Body of pancreas (tissue), 4 donors: ENCODE data around the gene DNAJC8. TPM values are rescaled to one million over a fixed set of nuclear protein-coding genes. Genes with fewer than 3 reads are reported as not detected.
A peak's percentile ranks its signal among the peaks of the same experiment; 100 is the strongest.

Experiments
- ATAC-seq: fragments of 150-250 bp; one replicate; pipeline ENCODE4 v1.9.1; 2016
- DNase-seq, 4 donors: peaks; one replicate each; pipeline ENCODE4 v3.0.0-alpha.2; 2019
- H3K27ac ChIP-seq, 4 donors: fragments of 200-600 bp; sonication (generic); 1 replicate in 3 of 4; 2 replicates in 1 of 4; pipeline versions ENCODE4 v1.5.1 to v1.6.1; 2016 to 2019; ENCODE audit warnings: mild to moderate bottlenecking in 1 of 4, mixed read lengths in 1 of 4, moderate library complexity in 1 of 4
- H3K27me3 ChIP-seq, 2 donors: fragments of 200-600 bp; sonication (generic); one replicate each; pipeline ENCODE4 v1.6.0; 2016; ENCODE audit warnings: mild to moderate bottlenecking in 1 of 2
- H3K36me3 ChIP-seq, 2 donors: fragments of 200-600 bp; sonication (generic); replicated peaks in 1 of 2; 2 replicates each; pipeline ENCODE4 v1.5.1; 2016; ENCODE audit warnings: low read depth in 2 of 2; ENCODE audit not compliant: insufficient read depth in 1 of 2
- H3K4me1 ChIP-seq: fragments of 200-600 bp; sonication (generic); one replicate; pipeline ENCODE4 v1.6.0; 2016
- H3K4me3 ChIP-seq, 2 donors: fragments of 200-600 bp; sonication (generic); 1 replicate in 1 of 2; 2 replicates in 1 of 2; pipeline ENCODE4 v1.5.1; 2016 to 2019
- H3K9me3 ChIP-seq, 3 donors: fragments of 200-600 bp; sonication (generic); 1 replicate in 2 of 3; 2 replicates in 1 of 3; pipeline ENCODE4 v1.5.1; 2016
- CTCF ChIP-seq, 7 experiments: fragments of 450-650 bp in 4 of 7; fragments of 200-600 bp in 3 of 7; sonication (generic) in 3 of 7; IDR thresholded peaks; one replicate each; pipeline ENCODE4 v1.5.1; 2016 to 2019; ENCODE audit warnings: antibody characterized with exemption in 7 of 7
- POLR2A ChIP-seq, 3 donors: fragments of 450-650 bp; IDR thresholded peaks; one replicate each; pipeline ENCODE4 v1.6.1; 2016; ENCODE audit warnings: antibody characterized with exemption in 3 of 3, mild to moderate bottlenecking in 2 of 3
- WGBS, 2 donors: methylation state at CpG; one replicate each; pipeline ENCODE4 v1.1.5; 2017; 5-methylcytosine and 5-hydroxymethylcytosine counted together
- intact Hi-C: fragments of 100-400 bp; cut with DNase I; formaldehyde crosslinking; loops from one replicate; pipeline ENCODE4 v1.15.1; 2023
- total RNA-seq, 2 donors: library from RNA; depleted of rRNA; stranded (reverse); fragments of >200 nt; gene quantifications; one replicate each; pipeline ENCODE4 v1.1.0, GENCODE V29; 2016

DNAJC8 gene
- total RNA-seq, 2 donors from 2014 or later = 18.7 to 53.1 TPM

GRCh38 chr1:28256197-28256827, 23.5 kb upstream of the DNAJC8 start:
- 74 to 79% methylated on average over 6 of the region's 6 CpGs for WGBS, 2 donors
- Histone ChIP-seq H3K9me3 (no peaks in the 10 kb centered on the region), H3K27ac (no peak overlapping the region), H3K36me3 (no peaks in the 10 kb centered on the region), H3K27me3 (no peaks in the 10 kb centered on the region), H3K4me3 (no peak overlapping the region), H3K4me1 (peaks cover 20% of the 10 kb centered on the region)
- TF ChIP-seq CTCF (IDR thresholded peaks at IDR 0.05) (no peak), POLR2A (IDR thresholded peaks at IDR 0.05) (no peak)
- DNase-seq (no peak), ATAC-seq (no peak)
- intact Hi-C loops = no loop called here

GRCh38 chr1:28249866-28250295, 17.1 kb upstream of the DNAJC8 start:
- no peaks in the 10 kb centered on the region for H3K27me3 ChIP-seq
- ATAC-seq = no peak
- peaks cover 46% of the 10 kb centered on the region for H3K4me1 ChIP-seq
- intact Hi-C loops = loop anchor here (10.0 kb wide), 1 partner anchor 255 kb away; the partner anchor contains the start of gene RCC1
- TF ChIP-seq POLR2A (IDR thresholded peaks at IDR 0.05) (no peak), CTCF (IDR thresholded peaks at IDR 0.05) (no peak)
- WGBS, 2 donors = 17 to 29% methylated on average over 4 of the region's 4 CpGs
- DNase-seq = no peak
- H3K9me3 ChIP-seq = no peaks in the 10 kb centered on the region
- H3K27ac ChIP-seq = peak overlapping the region; percentile 27 to 90 (median 85)
- H3K4me3 ChIP-seq = no peak overlapping the region
- no peaks in the 10 kb centered on the region for H3K36me3 ChIP-seq

- H3K4me1 ChIP-seq = peaks cover 52% of the 10 kb centered on the region
- TF ChIP-seq POLR2A (IDR thresholded peaks at IDR 0.05) = no peak
- TF ChIP-seq CTCF (IDR thresholded peaks at IDR 0.05) = no peak
- ATAC-seq (peak; percentile 43), DNase-seq (peak; percentile 74 to 84 (median 83))
- 1 to 9% methylated on average over 3 of the region's 3 CpGs for WGBS, 2 donors
- no peaks in the 10 kb centered on the region for H3K27me3 ChIP-seq
- intact Hi-C loops = loop anchor here (10.0 kb wide), 1 partner anchor 256 kb away; the partner anchor contains the start of gene RCC1
- peak overlapping the region; percentile 73 to 90 (median 85) for H3K27ac ChIP-seq
- no peaks in the 10 kb centered on the region for H3K36me3 ChIP-seq
- H3K4me3 ChIP-seq = no peak overlapping the region
- no peaks in the 10 kb centered on the region for H3K9me3 ChIP-seq
These were observed 16.4 kb upstream of the DNAJC8 start for GRCh38 chr1:28249013-28249865.

- ATAC-seq (peak; percentile 39), DNase-seq (peak; percentile 81 to 88 (median 86))
- WGBS, 2 donors = 2% methylated on average over 12 of the region's 12 CpGs
- peaks cover 60% of the 10 kb centered on the region for H3K4me1 ChIP-seq
- H3K27ac ChIP-seq = peak overlapping the region; percentile 73 to 90 (median 85)
- intact Hi-C loops = loop anchor here (10.0 kb wide), 1 partner anchor 256 kb away; the partner anchor contains the start of gene RCC1
- no peaks in the 10 kb centered on the region for H3K9me3 ChIP-seq
- peak; percentile 75 to 93 (median 88) for TF ChIP-seq CTCF (IDR thresholded peaks at IDR 0.05)
- no peak for TF ChIP-seq POLR2A (IDR thresholded peaks at IDR 0.05)
- no peaks in the 10 kb centered on the region for H3K36me3 ChIP-seq
- no peaks in the 10 kb centered on the region for H3K27me3 ChIP-seq
- no peak overlapping the region for H3K4me3 ChIP-seq
These were observed 15.6 kb upstream of the DNAJC8 start for GRCh38 chr1:28248273-28249012.
